Epithelial cell of proximal tubule (primary cell): ENCODE measurements around the gene DUSP3. TPM values are rescaled to one million over a fixed set of nuclear protein-coding genes. Genes with fewer than 3 reads are reported as not detected.
A peak's percentile ranks its signal among the peaks of the same experiment; 100 is the strongest.

ENCODE experiments used
- DNase-seq: peaks from one replicate; pipeline ENCODE4 v3.0.0-alpha.2; 2011; ENCODE audit warnings: low read depth
- H3K4me3 ChIP-seq: 2 replicates; pipeline ENCODE4 v1.5.1; 2011; ENCODE audit warnings: low read depth, mild to moderate bottlenecking, low read length
- CTCF ChIP-seq: conservative IDR thresholded peaks from 2 replicates; pipeline ENCODE4 v1.5.1; 2012; ENCODE audit warnings: low read depth, mild to moderate bottlenecking, low read length
- total RNA-seq: library from RNA; depleted of rRNA; stranded (reverse); fragments of >200 nt; gene quantifications from 2 replicates; pipeline ENCODE4 v1.2.3, GENCODE V29; 2015

DUSP3 gene
- total RNA-seq, 1 donor from 2014 or later: 46.3 TPM

DNA sequence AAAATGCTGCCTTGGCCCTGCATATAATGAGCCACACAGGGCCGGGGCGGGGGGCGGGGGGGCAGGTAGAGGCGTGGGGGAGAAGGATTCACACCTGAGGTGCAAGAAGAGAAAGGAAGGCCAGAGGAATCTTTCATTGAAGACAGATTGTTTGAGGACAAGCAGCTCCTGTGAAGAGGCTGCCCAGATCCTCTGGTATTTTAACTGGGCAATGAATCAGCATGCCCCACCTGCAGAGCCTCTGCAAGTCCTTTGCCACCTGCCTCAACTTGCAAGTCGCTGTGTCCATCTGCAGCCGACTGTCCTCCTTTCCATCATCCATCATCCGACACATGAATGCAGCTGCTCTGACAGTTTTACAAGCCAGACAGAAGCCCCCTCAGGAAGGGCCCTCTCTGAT, 18.9 kb downstream of the DUSP3 start:
- DNase-seq: no peak
- no peak overlapping the region for H3K4me3 ChIP-seq
- TF ChIP-seq CTCF: no peak

GRCh38 chr17:43758497-43759174, 20.1 kb downstream of the DUSP3 start, which contains the start of gene SOST:
SOST (minus strand) TSS chr17:43758791; CDS start chr17:43758741, 50 bp downstream.
- DNase-seq: no peak
- TF ChIP-seq CTCF: no peak

DNA sequence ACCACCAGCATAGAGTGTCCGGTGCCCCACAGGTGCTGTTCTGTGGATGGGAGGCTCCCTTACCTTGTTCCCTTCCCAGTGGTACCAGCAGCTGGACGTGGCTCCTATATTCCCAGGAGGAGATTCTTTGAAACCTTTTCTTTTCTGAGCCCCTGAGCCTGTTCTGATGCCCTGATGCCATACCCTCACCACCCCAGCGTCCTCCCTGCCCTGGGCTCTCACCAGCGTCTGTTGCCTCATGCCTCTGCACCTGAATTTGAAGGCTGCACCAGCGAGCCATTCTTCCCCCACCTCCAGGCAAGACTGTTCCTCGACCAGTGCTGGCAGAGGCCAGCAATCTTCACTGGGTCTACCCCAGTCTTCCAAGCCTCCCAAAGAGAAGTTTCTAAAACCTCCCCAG, 20.7 kb downstream of the DUSP3 start:
- H3K4me3 ChIP-seq: no peak overlapping the region
- DNase-seq: no peak
- TF ChIP-seq CTCF: no peak

More at GRCh38 chr17:43758497-43759174, 20.1 kb downstream of the DUSP3 start, which contains the start of gene SOST:
- H3K4me3 ChIP-seq: no peak within 1 kb of the TSS

DNA sequence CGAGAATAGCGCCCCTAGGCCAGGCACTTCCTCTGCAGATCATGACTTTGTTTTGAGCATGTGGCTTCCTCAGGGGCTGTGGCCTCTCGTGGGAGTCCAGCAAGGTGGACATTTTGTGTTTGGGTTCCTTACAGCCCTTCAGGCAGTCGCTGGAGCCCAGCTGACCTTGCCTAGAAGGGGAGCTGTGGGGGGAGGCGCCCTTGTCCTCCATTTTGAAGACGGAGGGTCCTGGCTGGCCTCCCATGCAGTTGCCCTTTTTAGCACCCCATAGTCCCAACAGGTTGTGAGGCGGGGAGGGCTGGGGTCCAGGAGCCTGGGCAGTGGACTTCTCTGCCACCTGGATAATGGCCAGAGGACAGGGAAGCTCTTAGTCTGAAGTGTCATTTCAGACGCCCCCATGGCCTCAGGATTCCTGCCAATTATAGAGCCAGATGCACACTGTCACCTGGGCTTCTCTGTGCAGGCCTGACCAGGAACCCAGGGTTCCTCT, 21.6 kb downstream of the DUSP3 start:
- DNase-seq: no peak
- TF ChIP-seq CTCF: no peak
- H3K4me3 ChIP-seq: no peak overlapping the region

GRCh38 chr17:43756201-43756600, 22.6 kb downstream of the DUSP3 start:
- no peak for DNase-seq
- H3K4me3 ChIP-seq: no peak overlapping the region
- no peak for TF ChIP-seq CTCF

GRCh38 chr17:43755389-43755875, 23.3 kb downstream of the DUSP3 start:
- TF ChIP-seq CTCF: no peak
- H3K4me3 ChIP-seq: peak overlapping the region; percentile 24
- DNase-seq: no peak

DNA sequence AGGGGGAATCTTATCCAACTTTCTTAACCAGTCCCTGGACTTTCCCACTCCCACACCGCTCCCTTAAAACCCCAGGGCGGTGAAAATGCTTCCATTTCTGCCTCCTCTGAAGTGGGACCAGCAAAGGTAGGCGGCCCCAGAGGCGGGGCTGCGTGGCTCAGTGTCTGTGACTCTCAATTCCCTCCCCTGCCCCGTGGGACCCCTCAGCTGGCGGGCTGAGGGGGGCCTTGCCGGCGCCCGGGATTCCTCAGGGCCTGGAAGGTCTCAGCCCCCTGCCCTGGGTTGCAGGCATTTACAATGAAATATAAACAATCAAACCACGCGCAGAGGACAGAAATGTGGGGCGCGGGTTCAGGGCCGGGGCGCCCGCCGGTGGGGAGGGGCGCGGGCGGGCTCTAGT, 23.8 kb downstream of the DUSP3 start:
- no peak for DNase-seq
- peak overlapping the region; percentile 24 for H3K4me3 ChIP-seq
- TF ChIP-seq CTCF: no peak
